NCI-H82 (cell line): ENCODE measurements around the gene HAUS1.
A peak's percentile ranks its signal among the peaks of the same experiment; 100 is the strongest.

Experiments used
- DNase-seq: peaks from one replicate; lab custom pipeline; 2025; lab: John Stamatoyannopoulos, UW

The HAUS1 gene, protein sequence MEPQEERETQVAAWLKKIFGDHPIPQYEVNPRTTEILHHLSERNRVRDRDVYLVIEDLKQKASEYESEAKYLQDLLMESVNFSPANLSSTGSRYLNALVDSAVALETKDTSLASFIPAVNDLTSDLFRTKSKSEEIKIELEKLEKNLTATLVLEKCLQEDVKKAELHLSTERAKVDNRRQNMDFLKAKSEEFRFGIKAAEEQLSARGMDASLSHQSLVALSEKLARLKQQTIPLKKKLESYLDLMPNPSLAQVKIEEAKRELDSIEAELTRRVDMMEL

DNA sequence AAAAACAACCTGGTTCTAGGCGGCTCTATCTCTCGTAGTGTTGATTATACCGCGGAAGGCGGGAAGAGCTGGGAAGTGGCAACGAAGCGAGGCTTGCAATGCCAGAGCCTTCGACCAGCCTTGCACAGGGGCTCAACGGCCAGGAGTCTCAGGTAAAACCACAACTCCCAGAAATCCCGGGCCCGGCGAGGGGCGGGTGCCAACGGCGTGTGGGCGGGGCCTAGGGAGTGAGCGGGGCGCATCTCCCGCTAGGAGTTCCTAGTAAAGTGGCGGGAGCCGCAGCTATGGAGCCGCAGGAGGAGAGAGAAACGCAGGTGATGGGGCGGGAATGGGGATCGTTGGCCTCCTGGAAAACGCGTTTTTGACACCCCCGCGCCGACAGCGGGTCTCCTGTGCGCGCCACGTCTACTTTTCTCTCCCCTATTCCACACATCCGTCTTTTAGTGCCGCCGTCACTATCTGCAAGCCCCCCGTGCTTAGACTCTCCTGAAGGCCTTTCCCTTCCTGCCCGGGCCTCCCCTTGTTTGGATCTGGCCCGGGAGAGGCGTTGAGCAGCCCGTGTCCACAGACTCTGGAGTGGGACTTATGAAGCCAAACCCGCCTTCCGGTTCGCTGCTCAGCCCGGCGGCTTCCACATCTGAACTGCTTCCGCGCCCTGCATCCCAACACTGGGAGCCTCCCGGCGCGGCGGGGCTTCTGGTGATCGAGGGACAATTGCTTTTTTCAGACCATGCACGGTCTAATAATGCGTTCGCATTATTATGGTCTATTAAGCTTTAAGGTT is at the start of gene HAUS1:
Gene HAUS1 (plus strand): TSS at position 258 of the 784 bp plus-strand sequence. CDS start 27 bp downstream, at position 285.
- DNase-seq = peak; percentile 97

DNA sequence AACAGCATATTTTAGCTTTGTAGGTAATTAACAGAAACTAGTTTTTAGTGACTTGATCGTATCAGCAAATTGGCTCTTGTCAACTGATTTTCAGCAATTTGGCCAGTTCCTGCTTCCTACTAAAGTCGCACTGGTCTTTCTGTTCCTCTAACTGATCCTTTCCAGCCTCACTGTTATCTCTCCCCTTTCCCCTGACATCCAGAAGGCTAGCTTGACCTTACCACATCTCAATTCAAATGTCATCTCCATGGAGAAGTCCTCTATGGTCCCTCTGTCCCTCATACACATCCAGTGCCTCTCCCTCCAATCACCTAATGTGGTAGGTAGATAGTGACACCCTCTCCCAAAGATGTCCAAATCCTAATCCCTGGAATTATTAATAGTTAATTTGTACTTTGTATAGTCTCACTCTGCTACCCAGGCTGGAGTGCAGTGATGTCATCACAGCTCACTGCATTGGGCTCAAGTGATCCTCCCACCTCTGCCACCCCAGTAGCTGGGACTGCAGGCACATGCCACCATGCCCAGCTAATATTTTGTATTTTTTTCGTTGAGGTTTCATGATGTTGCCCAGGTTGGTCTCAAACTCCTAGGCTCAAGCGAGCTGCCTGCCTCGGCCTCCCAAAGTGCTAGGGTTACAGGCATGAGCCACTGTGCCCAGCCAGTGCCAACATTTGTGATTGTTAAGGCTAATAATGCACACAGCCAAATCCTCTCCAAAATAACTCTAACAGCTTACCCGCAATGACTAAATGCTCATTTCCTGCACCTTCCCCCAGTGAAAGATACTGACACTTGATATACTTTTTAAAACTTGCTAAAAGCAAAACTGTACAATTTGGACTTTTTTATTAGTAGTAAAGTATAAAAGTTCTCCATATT is 49.0 kb upstream of the HAUS1 start:
- no peak for DNase-seq

DNA sequence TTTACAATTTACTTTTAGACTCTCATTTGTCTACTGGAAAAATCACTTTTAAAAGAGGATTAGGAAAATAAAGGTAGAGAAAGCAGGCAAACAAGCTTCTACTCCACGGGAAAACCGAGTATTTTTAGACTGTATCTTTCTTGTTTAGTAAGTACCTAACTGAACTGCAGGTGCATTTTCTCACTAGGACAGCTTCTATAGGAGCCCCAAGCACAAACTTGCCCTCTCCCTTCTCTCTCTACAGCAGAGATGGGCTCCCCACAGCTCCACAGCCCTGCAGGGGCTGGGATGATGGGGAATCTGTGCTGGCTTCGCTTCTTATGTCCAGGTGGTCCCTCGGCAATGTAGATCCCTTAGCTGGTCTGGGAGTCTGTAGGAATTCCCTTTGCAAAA is 48.4 kb upstream of the HAUS1 start:
- DNase-seq = no peak

DNA sequence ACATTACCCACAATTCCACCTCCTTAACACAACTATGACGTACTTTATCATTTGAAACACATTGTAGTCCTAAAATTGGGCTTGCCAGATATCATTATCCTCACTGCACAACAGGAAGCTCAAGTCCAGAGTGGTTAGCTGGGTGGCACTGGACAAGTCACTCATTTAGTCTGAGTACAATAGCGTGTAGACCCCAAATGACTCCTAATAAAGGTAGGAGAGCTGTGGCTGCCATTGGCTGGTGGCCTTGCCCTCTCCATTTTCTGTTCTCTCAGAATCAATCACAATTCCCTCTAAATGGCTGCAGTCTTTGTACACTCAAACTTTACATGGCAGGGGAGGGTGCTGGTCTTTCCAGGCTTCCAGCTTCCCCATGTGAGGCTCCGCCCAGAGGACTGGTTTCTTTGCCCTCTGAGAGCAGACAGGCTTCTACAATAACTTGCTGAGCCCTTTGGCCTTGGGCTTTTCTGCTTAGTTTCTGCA is 43.8 kb upstream of the HAUS1 start:
- no peak for DNase-seq

DNA sequence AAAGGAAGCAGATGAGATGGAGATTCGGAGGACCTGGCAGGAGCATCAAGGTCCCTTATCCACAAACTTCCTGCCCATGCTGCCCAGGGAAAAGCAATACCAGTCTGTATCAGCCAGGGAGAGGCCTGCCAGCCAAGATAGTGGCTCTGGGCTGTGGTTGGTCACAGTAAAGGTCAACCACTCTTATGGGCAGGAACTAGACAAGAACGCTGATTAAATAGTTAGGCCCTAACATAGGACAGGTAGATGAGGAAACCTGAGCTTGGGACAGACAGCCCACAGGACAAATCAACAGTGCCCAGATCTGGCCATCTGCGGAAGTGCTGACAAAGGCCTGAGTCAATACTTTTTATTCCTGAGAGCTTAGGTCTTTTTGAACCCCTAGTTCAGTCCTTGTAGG is 42.8 kb upstream of the HAUS1 start:
- no peak for DNase-seq

DNA sequence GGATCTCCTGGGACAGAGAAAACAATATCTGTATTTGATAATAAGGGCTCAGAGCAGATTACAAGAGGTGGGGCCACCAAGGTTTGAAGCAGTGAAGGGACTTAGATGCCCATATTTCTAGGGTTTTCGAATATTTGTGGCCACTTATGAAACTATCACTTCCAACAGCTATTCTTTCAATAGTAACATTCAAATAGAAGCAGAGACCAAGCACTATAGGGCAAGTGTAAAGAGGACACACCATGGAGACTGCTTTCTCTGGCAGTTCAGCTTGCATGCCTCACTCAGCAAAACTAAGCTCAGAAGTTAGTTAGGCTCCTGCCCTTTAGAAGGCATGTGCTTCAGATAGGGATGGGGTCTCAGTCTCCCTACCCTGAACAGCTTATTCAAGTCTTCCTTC is 42.4 kb upstream of the HAUS1 start:
- no peak for DNase-seq

DNA sequence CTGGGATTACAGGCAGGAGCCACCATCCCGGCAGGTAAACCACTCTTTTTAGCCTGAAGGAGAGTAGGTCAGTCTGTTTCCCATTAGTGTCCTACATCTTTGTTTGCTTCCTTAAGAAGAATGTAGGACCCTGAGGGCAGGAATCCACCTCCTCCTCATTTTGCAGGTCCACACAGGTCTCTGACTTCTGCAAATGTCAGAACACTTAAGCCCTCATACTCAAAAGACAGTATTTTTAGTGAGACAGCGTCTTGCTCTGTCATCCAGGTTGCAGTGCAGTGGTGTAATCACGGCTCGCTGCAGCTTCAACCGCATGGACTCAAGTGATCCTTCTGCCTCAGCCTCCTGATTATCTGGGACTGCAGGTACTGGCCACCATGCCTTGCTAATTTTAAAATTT is 41.4 kb upstream of the HAUS1 start:
- no peak for DNase-seq

DNA sequence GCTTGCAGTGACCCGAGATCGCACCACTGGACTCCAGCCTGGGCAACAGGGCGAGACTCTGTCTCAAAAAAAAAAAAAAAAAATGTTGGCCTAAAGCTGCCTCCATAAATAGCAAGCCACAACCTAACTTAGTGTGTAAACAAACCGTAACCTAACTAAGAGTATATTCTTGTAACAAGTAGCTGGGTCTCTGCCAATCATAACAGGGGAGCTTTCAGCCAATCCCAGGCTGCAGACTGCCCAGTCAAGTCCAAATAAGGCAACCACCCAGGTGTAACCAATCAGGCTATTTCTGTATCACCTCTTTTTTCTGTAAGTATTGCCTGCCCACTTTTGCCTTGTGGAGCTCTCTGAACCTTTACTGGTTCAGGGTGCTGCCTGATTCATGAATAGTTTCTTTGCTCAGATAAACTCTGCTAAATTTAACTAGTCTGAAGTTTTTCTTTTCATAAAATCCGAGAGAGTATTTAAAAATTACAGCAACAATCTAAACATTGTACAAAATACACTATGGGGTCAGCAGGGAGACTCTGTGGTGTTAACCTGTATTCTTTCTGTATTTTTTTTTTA is 36.7 kb upstream of the HAUS1 start:
- DNase-seq = no peak

DNA sequence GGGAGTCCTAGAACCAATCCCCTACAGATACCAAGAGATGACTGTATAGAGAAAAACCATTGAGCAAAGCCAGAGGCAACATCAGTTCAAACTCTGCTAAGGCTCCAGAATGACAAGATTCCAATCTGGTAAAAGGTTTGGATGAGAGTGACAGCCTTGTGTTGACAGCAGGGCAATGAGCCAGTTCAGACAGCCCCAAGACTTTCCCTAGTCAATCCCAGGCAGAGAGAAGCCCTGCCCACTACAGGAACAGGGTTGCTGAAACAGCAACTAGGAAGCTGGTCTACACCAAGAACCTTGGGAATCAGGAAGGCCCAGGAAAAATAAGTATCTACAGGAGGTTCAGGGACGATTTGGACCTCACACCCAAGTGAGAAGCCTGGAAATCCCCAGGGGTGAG is 35.4 kb upstream of the HAUS1 start:
- no peak for DNase-seq

DNA sequence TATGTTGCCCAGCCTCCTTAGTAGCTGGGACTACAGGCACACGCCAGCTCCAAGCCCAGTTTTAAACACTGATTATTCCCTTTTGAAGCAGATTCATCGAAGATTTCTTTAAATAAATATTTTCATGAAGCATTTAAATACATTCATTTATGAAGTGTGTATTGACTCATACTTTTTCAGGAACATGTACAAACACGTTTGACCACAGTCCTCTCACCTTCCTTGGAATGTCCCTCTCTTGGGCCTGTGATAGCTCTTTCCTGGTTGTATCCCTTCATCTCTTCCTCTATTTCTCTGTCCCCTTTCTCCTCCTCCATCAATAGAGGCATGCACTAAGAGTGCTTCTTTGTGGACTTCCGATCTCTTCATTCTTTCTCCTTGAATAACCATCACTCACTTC is 34.7 kb upstream of the HAUS1 start:
- DNase-seq = no peak

DNA sequence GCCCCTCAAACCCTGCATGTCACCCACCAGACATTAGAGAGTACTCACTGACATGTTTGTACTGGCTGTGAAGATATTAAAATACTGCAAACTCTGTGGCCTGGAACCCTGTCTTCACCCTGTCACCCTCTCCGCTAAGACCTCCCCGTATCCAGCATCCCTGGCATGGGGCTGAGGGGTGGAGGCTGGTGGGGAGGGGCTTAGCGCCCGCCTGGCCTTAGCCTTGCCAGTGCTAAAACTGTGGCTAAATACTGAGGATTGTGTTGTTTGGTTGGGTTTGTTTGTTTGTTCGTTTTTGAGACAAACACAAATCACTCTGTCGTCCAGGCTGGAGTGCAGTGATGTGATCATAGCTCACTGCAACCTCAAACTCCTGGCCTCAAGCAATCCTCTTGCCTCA is 34.0 kb upstream of the HAUS1 start:
- no peak for DNase-seq

DNA sequence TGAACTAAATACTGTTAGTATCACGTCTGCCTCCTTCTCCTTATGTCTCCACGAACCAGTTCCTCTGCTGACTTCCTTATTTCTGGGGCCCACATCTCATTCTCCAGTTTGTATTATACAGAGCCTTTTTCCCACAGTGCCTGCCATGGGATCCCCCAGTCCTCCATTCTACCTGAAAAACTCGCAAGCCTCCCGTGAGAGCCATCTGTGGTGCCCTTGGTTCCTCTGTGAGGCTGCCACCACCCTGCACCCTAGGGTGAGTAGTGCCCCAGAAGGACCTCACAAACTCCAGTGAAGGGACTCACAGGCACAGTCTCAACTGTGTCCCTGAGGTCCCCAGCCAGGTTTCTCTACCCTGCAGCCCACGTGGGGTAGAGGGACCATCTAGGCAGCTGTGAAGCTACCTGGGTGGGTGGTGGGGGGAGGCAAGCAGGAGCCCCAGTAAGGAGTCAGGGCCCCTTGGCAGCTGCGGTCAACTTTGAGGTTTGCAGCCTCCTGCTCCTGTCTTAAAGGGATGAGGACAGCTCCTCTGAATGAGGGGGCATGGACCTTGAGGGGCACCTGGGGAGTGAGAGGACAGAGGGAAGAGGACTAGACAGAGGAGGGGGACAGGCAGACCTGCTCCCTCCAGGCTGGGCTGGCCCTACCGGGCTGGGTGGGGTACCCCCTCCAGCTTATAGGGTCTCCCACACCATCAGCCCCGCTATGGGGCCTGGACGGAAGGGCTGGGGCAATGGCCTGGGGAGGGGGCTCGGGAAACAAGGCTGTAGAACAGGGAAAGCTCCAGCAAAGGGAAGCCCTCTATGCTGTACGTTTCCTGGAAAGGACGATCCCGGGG is 33.2 kb upstream of the HAUS1 start:
- no peak for DNase-seq

DNA sequence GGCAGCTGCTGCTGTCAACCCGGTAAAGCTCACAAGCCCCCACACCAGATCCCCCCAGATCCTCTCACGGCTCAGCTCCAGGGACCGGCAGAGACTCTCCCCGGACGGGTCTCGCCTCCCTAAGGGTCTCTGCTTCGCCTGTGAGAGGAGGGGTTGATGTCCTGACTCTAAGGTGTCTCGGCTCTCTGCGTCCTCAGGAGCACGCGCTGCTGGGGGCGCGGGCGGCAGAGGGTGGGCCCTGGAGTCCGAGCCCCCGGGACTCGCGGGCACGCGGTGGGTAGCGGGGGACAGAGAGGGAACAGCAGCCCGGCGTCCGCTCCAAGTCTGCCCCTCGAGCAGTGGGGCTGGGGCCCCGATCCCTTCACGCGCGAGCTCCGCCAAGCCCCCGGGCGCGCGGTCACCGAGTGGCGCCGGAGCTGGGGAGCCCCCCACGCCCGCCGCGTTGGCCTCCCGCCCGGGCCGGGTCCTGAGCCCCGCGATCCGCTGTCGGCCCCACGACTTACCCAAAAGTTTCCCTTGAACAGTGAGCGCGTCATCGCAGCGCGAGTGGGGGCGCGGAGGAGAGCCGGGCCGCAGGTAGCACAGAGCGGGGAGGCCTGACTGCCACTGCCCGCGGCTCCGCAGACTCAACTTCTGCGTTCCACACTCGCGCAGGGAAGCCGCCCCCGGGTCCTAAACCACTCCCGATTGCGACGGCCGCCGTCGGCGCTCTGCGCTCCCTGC is 32.4 kb upstream of the HAUS1 start, which contains the start of gene PSTPIP2:
Gene PSTPIP2 (minus strand): TSS at position 608 of the 723 bp plus-strand sequence. CDS start 72 bp downstream, at position 536.
- DNase-seq = peak; percentile 54

DNA sequence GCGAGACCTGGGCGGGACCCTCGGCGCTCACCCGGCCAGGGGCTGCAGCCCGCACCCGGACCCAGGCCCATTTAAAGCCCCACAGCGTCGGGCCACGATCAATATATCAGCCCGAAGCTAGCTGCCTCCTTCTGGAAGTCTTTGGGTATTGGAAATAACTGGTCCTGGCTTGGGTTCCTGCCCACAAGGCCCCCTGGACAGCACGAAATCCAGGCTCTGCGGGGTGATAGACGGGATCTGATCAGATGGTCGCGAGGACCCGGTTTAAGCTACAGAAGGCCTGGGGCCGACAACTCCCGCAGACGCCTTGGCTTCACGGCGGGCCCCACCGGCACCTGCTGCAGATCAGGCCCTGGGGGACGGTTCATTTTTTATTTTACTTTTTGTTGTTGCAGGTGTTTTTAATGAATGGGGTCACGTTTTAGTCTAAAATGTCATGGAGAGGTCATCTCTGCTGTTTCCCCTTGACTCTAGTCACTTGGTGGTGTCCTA is 31.8 kb upstream of the HAUS1 start:
- no peak for DNase-seq

DNA sequence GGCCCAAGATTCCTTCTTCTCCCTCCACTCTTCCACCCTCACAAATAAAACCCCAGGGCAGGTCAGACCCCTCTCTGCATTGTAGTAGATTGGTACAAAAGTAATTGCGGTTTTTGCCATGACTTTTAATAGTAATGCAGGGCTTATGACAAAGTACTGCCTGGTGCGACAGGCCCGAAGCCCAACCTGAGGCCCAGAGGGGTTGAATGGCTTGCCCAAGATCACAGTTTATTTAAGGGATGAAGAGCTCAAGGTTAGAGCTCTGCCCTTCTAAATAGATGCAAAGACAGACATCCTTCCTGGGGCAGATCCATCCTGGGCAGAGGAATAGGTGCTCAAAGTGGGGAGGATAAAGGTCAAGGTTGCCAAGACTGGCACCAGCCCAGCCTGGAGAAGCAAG is 31.2 kb upstream of the HAUS1 start:
- no peak for DNase-seq

DNA sequence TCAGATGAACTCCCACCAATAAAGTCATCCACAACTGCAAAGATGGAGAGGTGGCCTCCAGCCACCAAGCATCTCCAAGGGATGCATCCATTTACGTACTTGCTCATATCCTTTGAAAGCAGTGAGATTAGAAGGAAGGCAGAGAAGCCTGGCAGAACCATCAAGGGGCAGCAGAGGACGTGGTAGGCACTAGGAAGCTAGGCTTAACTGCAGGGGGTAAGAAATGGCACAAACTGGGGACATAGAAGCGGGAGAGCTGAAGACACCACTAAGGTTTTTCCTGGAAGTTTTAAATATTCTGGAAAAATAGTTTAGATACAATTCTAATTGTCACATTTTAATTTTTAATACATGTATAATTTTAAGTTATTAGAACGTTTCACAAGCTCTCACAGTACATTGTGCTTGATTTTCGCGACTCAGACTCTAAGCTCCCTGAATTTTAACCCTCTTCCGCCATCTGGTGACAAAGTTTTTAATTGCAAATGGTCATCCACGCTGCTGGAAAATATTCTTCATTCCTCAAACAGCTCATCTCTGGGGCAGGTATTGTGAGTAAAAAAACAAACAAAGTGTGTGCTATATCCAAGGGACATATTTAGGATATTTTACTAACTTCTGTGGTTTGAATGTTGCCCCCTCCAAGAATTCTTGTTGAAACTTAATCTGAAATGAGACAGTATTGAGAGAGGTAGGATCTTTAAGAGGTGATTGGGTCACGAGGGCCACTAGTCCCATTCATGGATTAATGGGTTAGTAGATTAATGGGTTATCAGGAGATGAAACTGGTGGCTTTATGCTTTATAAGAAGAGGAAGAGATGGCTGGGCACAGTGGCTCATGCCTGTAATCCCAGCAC is 30.5 kb upstream of the HAUS1 start:
- peak; percentile 76 for DNase-seq

DNA sequence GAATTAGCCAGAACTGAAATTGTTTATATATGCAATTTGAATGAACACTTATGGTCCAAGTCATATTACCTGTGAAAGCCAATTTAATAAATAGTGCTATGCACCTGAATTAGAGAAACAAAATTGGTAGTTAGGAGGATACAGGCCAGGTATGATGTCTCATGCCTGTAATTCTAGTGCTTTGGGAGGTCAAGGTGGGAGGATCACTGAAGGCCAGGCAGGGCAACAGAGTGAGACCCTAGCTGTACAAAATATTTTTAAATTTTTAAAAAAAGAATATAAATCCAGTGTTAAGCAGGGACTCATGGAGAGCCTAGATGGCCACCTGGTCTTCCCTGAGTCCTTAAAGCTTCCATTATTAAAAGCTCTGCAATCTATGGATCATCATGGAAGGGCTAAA is 24.8 kb upstream of the HAUS1 start:
- DNase-seq = no peak

DNA sequence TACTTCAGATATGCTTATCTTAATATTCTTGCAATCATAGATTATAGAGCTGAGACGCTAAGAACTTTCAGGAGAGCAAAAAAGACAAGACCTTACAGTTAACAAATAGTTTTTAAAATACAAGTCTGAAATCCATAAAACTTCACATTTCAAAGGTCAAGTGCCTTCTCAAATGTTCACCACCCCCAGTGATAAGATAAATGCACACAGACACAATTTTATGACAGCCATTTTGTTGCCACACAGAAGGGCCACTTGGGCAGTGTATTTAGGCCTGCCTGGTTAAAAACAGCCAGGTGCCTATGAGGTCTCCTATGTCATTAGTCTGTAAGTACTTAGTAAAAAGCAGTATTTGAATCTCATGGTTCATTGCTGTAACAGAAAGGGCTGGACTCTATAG is 24.0 kb upstream of the HAUS1 start:
- no peak for DNase-seq

DNA sequence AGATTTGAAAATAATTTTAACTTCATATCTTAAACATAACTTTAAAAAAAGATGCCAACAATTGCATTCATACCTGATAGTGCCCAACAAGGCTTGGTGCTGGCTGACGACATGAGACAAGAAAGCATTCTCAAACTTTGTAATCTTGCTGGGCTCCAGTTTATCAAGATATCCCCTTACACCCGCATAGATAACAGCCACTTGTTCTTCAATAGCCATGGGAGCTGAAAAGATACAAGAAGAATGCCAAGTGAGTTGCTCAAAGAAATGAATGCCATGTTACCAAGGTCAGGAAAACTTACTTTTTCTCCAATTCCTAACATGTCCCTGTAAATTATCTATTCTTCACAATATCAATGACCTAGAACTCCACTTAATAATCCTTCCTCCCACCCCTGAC is 19.8 kb upstream of the HAUS1 start:
- no peak for DNase-seq
